ENCODE data around the gene SPATA2L. TPM values are rescaled to one million over a fixed set of nuclear protein-coding genes. Genes with fewer than 3 reads are reported as not detected.
"Not testable (repeated sequence)": the region's sequence is repeated elsewhere in the genome, so short reads cannot be mapped to it uniquely, and the experiment has no call there.

The SPATA2L gene
- polyA plus RNA-seq, 1 donor (not counting 4 experiments of a cell fraction or from before 2014, with no cell fraction given), result 1.7 TPM

DNA sequence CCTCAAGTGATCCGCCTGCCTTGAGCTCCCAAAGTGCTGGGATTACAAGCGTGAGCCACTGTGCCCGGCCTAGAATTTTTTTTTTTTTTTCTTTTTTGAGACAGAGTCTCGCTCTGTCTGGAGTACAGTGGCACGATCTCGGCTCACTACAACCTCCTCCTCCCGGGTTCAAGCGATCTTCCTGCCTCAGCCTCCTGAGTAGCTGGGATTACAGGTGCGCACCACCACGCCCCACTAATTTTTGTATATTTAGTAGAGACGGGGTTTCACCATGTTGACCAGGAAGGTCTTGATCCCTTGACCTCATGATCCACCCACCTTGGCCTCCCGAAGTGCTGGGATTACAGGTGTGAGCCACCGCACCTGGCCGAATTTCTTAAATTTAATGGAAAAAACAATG, 2.8 kb downstream of the SPATA2L start:
- H3K27ac ChIP-seq (ENCODE audit: control insufficient read depth, insufficient read depth, low read length); H3K4me2 ChIP-seq (ENCODE audit: control insufficient read depth, extremely low read depth, insufficient read depth, low read depth, low read length); FAIRE-seq; H3K27me3 ChIP-seq (ENCODE audit: control insufficient read depth, extremely low read depth, insufficient read depth, low read length); H4K20me1 ChIP-seq (ENCODE audit: control insufficient read depth, extremely low read depth, insufficient read depth, low read length); H3K9ac ChIP-seq (ENCODE audit: control insufficient read depth, extremely low read depth, insufficient read depth, low read length); H3K79me2 ChIP-seq (ENCODE audit: control insufficient read depth, insufficient read depth, low read length); DNase-seq (ENCODE audit: low read depth, low spot score); H3K9me3 ChIP-seq (ENCODE audit: control insufficient read depth, low read depth, low read length); dilution Hi-C loops (cut with MboI; ENCODE audit: extremely low pct_ligation_motif_present, low sequenced_read_pairs); H3K4me3 ChIP-seq (ENCODE audit: control insufficient read depth in 2 of 3, extremely low read depth in 1 of 3, insufficient read depth in 2 of 3, low read depth in 1 of 3, low read length in 3 of 3); H2AFZ ChIP-seq (ENCODE audit: control insufficient read depth, low read length); H3K9me1 ChIP-seq (ENCODE audit: control insufficient read depth, extremely low read depth, insufficient read depth, low read length): not testable (repeated sequence)
- Histone ChIP-seq H3K36me3 (ENCODE audit: control insufficient read depth in 2 of 2, extremely low read depth in 1 of 2, insufficient read depth in 2 of 2, low read length in 2 of 2) (peaks cover 13% of the 10 kb centered on the region in 2 experiments), H3K4me1 (ENCODE audit: control insufficient read depth, extremely low read depth, insufficient read depth, low read length) (peaks cover 12% of the 10 kb centered on the region)

DNA sequence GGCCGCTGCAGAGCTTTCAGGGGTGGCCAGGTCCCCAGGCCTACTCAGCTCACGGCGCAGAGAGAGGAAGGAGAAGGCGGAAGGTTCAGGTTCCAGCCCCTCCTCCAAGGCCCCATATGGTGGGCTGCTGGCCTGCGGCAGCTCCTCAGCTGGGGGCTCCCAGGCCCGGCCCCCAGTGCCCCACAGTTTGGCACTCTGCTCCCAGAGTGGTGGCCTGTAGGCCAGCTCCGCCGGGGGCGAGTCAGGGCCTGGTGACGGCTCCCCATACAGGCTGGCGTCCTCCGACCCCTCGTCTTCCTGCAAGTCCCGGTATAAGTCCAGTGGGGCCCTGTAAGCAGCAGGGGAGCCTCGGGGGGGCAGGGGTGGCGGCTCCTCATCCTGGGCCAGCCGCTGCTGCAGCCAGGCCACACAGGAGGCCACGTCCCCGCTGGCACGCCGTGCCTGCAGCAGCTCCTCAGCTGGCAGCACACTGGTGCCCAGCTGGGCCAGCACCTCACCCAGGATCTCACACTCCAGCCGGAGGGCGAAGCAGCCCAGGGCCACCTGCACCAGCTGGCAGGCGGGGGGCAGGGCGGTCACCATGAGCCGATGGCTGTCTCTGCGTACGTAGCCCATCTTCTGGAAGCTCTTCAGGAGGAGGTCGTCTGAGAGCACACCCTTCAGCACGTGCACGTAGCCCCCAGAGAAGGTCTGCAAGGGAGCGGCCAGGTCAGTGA, 3.7 kb downstream of the SPATA2L start:
- no peaks in the 10 kb centered on the region for H3K79me2 ChIP-seq (ENCODE audit: control insufficient read depth, insufficient read depth, low read length)
- no peaks in the 10 kb centered on the region for H4K20me1 ChIP-seq (ENCODE audit: control insufficient read depth, extremely low read depth, insufficient read depth, low read length)
- FAIRE-seq (no peak), DNase-seq (ENCODE audit: low read depth, low spot score) (no peak)
- H2AFZ ChIP-seq (ENCODE audit: control insufficient read depth, low read length), result no peak overlapping the region
- peaks cover 12% of the 10 kb centered on the region for H3K4me1 ChIP-seq (ENCODE audit: control insufficient read depth, extremely low read depth, insufficient read depth, low read length)
- H3K27ac ChIP-seq (ENCODE audit: control insufficient read depth, insufficient read depth, low read length), result no peak overlapping the region
- no peak overlapping the region for H3K9ac ChIP-seq (ENCODE audit: control insufficient read depth, extremely low read depth, insufficient read depth, low read length)
- H3K4me2 ChIP-seq (ENCODE audit: control insufficient read depth, extremely low read depth, insufficient read depth, low read depth, low read length), result no peak overlapping the region
- peaks cover 20% of the 10 kb centered on the region in 2 experiments for H3K36me3 ChIP-seq (ENCODE audit: control insufficient read depth in 2 of 2, extremely low read depth in 1 of 2, insufficient read depth in 2 of 2, low read length in 2 of 2)
- no peak overlapping the region for H3K4me3 ChIP-seq (ENCODE audit: control insufficient read depth in 2 of 3, extremely low read depth in 1 of 3, insufficient read depth in 2 of 3, low read depth in 1 of 3, low read length in 3 of 3)
- H3K27me3 ChIP-seq (ENCODE audit: control insufficient read depth, extremely low read depth, insufficient read depth, low read length), result no peaks in the 10 kb centered on the region
- no peaks in the 10 kb centered on the region for H3K9me1 ChIP-seq (ENCODE audit: control insufficient read depth, extremely low read depth, insufficient read depth, low read length)
- dilution Hi-C loops (cut with MboI; ENCODE audit: extremely low pct_ligation_motif_present, low sequenced_read_pairs), result no loop called here
- no peaks in the 10 kb centered on the region for H3K9me3 ChIP-seq (ENCODE audit: control insufficient read depth, low read depth, low read length)
- TF ChIP-seq, protein P1, sequence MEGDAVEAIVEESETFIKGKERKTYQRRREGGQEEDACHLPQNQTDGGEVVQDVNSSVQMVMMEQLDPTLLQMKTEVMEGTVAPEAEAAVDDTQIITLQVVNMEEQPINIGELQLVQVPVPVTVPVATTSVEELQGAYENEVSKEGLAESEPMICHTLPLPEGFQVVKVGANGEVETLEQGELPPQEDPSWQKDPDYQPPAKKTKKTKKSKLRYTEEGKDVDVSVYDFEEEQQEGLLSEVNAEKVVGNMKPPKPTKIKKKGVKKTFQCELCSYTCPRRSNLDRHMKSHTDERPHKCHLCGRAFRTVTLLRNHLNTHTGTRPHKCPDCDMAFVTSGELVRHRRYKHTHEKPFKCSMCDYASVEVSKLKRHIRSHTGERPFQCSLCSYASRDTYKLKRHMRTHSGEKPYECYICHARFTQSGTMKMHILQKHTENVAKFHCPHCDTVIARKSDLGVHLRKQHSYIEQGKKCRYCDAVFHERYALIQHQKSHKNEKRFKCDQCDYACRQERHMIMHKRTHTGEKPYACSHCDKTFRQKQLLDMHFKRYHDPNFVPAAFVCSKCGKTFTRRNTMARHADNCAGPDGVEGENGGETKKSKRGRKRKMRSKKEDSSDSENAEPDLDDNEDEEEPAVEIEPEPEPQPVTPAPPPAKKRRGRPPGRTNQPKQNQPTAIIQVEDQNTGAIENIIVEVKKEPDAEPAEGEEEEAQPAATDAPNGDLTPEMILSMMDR (optimal IDR thresholded peaks at IDR 0.05 in 1 of 3, IDR thresholded peaks at IDR 0.05 in 1 of 3, conservative IDR thresholded peaks at IDR 0.05 in 1 of 3; ENCODE audit: extremely low read depth in 1 of 3, insufficient read depth in 2 of 3, low read length in 3 of 3), result no peak
- no peak for TF ChIP-seq EZH2 (IDR thresholded peaks at IDR 0.05; ENCODE audit: low read length)
